Spleen (tissue), 7 donors: ENCODE measurements around the gene MPPE1.

Experiments used
- CTCF ChIP-seq, 11 experiments: fragments of 200-600 bp in 7 of 11; fragments of 450-650 bp in 4 of 11; sonication (generic) in 4 of 11; IDR thresholded peaks in 8 of 11; conservative IDR thresholded peaks in 3 of 11; 1 replicate in 7 of 11; 2 replicates in 4 of 11; pipeline versions ENCODE4 v1.4.0 to v1.8.0; 2016 to 2021; ENCODE audit warnings: antibody characterized with exemption in 11 of 11, inconsistent platforms in 4 of 11, mild to moderate bottlenecking in 1 of 11
- POLR2A ChIP-seq, 3 donors: fragments of 450-650 bp; IDR thresholded peaks; one replicate each; pipeline ENCODE4 v1.5.1; 2017; ENCODE audit warnings: antibody characterized with exemption in 3 of 3, mild to moderate bottlenecking in 1 of 3
- POLR2AphosphoS5 ChIP-seq, 3 donors: sonication (generic); formaldehyde crosslinking; IDR thresholded peaks; one replicate each; pipeline ENCODE4 v1.5.1; 2017; ENCODE audit warnings: antibody characterized with exemption in 3 of 3
- donor health status: DM: no; HTN: no; CAD: no; lungs with moderate emphysema.
- donor health status: DM: no; HTN: no; CAD: no.
- donor health status: DM: no; HTN: no; CAD: no.

- TF ChIP-seq CTCF (IDR thresholded peaks at IDR 0.05 in 8 of 11, conservative IDR thresholded peaks at IDR 0.05 in 3 of 11): no peak
- no peak for TF ChIP-seq POLR2A (IDR thresholded peaks at IDR 0.05)
- no peak for TF ChIP-seq POLR2AphosphoS5 (IDR thresholded peaks at IDR 0.05)
These were observed 68.6 kb downstream of the MPPE1 start for GRCh38 chr18:11839556-11839955.
